OCI-LY7 (cell line): Measurements from ENCODE around the gene MAP3K3.

Experiments used
- CTCF ChIP-seq: fragments of 200-600 bp; sonication (generic); conservative IDR thresholded peaks from 2 replicates; pipeline ENCODE4 v1.5.1; 2014; ENCODE audit warnings: mild to moderate bottlenecking, antibody characterized with exemption, low read length, moderate library complexity, mixed read lengths
- EZH2phosphoT487 ChIP-seq: fragments of 200-600 bp; sonication (generic); IDR thresholded peaks from 2 replicates; pipeline ENCODE4 v1.6.1; 2018; ENCODE audit warnings: low read depth, borderline replicate concordance, mild to moderate bottlenecking, mixed run types, antibody characterized with exemption, low read length, moderate library complexity, mixed read lengths

- TF ChIP-seq CTCF (no peak), EZH2phosphoT487 (no peak)
Measured at GRCh38 chr17:63640038-63640437, 17.8 kb downstream of the MAP3K3 start.
